K562 (cell line): Measurements from ENCODE around the gene ULBP2. TPM values are rescaled to one million over a fixed set of nuclear protein-coding genes. Genes with fewer than 3 reads are reported as not detected.

Experiments
- ATAC-seq: fragments of 200-7000 bp; cut with Tn5 transposase; 3 replicates; pipeline ENCODE4 v1.9.1; 2020; ENCODE audit warnings: moderate library complexity
- BruUV-seq: library from RNA; stranded (reverse); fragments of 400-500 nt; replicated peaks from 2 replicates; lab custom pipeline; 2021; lab: Mats Ljungman, UMichigan
- CTCF ChIA-PET: fragments of 300-600 bp; formaldehyde crosslinking; extraction: SDS; loops from one replicate; lab custom pipeline; 2021; ENCODE audit warnings: low intra/inter-chr PET ratio; lab: Yijun Ruan, JAX
- POLR2A ChIA-PET: fragments of 300-600, 350-650 bp; sonication (Branson Sonifier 250); formaldehyde crosslinking; extraction: SDS; loops from one replicate; lab custom pipeline; 2021; ENCODE audit warnings: antibody characterized with exemption, inconsistent platforms; lab: Yijun Ruan, JAX
- DNase-seq, 4 experiments: peaks; one replicate each; pipeline versions ENCODE4 v3.0.0 to v3.0.0-alpha.2; 2011 to 2018; ENCODE audit warnings: low spot score in 3 of 4, mixed read lengths in 3 of 4; ENCODE audit errors: extremely low read depth in 1 of 4
- FAIRE-seq: peaks from 2 replicates; lab custom pipeline; 2011; peaks lifted over from hg19 to GRCh38; lab: Jason Lieb, UNC
- H2AFZ ChIP-seq: 2 replicates; pipeline ENCODE4 v1.6.0; 2011; ENCODE audit warnings: low read depth, low read length, control low read depth, inconsistent platforms
- H3K27ac ChIP-seq: fragments of 200-600 bp; 3 replicates; pipeline ENCODE4 v1.8.0; 2011; ENCODE audit warnings: low read depth, mild to moderate bottlenecking, control low read depth, inconsistent platforms, low read length, moderate library complexity, mixed read lengths; ENCODE audit errors: extremely low read depth
- H3K27me3 ChIP-seq, 2 experiments: fragments of 300-600 bp in 1 of 2; 2 replicates in 1 of 2; 3 replicates in 1 of 2; pipeline versions ENCODE4 v1.6.0 to v1.8.0; 2011; ENCODE audit warnings: inconsistent platforms in 2 of 2, low read length in 2 of 2, mild to moderate bottlenecking in 1 of 2, mixed read lengths in 1 of 2, moderate library complexity in 1 of 2; ENCODE audit not compliant: control insufficient read depth in 2 of 2, insufficient read depth in 2 of 2
- H3K36me3 ChIP-seq: fragments of 300-600 bp; 3 replicates; pipeline ENCODE4 v1.8.0; 2011; ENCODE audit warnings: mild to moderate bottlenecking, low read length, inconsistent platforms; ENCODE audit not compliant: control insufficient read depth, insufficient read depth
- H3K4me1 ChIP-seq, 2 experiments: fragments of 200-600 bp in 1 of 2; replicated peaks in 1 of 2; 2 replicates in 1 of 2; 3 replicates in 1 of 2; pipeline versions ENCODE4 v1.5.1 to v1.8.0; 2011; ENCODE audit warnings: inconsistent platforms in 2 of 2, low read length in 2 of 2, mild to moderate bottlenecking in 1 of 2, mixed read lengths in 1 of 2, moderate library complexity in 1 of 2; ENCODE audit not compliant: control insufficient read depth in 2 of 2, insufficient read depth in 2 of 2
- H3K4me2 ChIP-seq: 2 replicates; pipeline ENCODE4 v1.6.1; 2011; ENCODE audit warnings: low read length, control low read depth, inconsistent platforms, mixed read lengths; ENCODE audit not compliant: insufficient read depth
- H3K4me3 ChIP-seq: fragments of 200-600 bp; sonication (generic), shearing (Covaris generic); 2 replicates; pipeline ENCODE4 v1.5.1; 2016; ENCODE audit warnings: control low read depth, inconsistent platforms
- H3K79me2 ChIP-seq: fragments of 200-600 bp; 3 replicates; pipeline ENCODE4 v1.8.0; 2011; ENCODE audit warnings: low read length, inconsistent platforms; ENCODE audit not compliant: control insufficient read depth, insufficient read depth
- H3K9ac ChIP-seq, 2 experiments: 2 replicates each; pipeline versions ENCODE4 v1.6.0 to v1.6.1; 2011; ENCODE audit warnings: low read depth in 2 of 2, low read length in 2 of 2, control low read depth in 1 of 2, inconsistent platforms in 1 of 2, mild to moderate bottlenecking in 1 of 2, mixed read lengths in 1 of 2; ENCODE audit not compliant: insufficient read depth in 1 of 2
- H3K9me1 ChIP-seq: one replicate; pipeline ENCODE4 v1.6.0; 2011; ENCODE audit warnings: inconsistent platforms, mild to moderate bottlenecking, low read length, moderate library complexity; ENCODE audit not compliant: control insufficient read depth, insufficient read depth
- H3K9me3 ChIP-seq: replicated peaks from 2 replicates; pipeline ENCODE4 v1.5.1; 2011; ENCODE audit warnings: low read depth, low read length, inconsistent platforms; ENCODE audit not compliant: control insufficient read depth, insufficient read depth
- H4K20me1 ChIP-seq: replicated peaks from 2 replicates; pipeline ENCODE4 v1.6.1; 2011; ENCODE audit warnings: low read length, inconsistent platforms, mixed read lengths; ENCODE audit not compliant: control insufficient read depth, insufficient read depth
- NFIX ChIP-seq: fragments of 250-450 bp; sonication (Bioruptor Pico); IDR thresholded peaks from 2 replicates; pipeline ENCODE4 v1.4.0; 2020; ENCODE audit warnings: low read depth, mild to moderate bottlenecking, moderate library complexity
- POLR2G ChIP-seq: fragments of 200-400 bp; formaldehyde crosslinking; IDR thresholded peaks from 2 replicates; pipeline ENCODE4 v1.6.1; 2017; ENCODE audit warnings: low read depth, mild to moderate bottlenecking, antibody characterized with exemption, low read length, moderate library complexity
- POLR3A ChIP-seq: IDR thresholded peaks from 2 replicates; pipeline ENCODE4 v1.6.1; 2011; ENCODE audit warnings: borderline replicate concordance, mild to moderate bottlenecking, moderate library complexity; ENCODE audit not compliant: insufficient read length, insufficient read depth; ENCODE audit errors: extremely low read depth
- WGBS: fragments of 100-300 bp; shearing (Covaris generic); methylation state at CpG from one replicate; pipeline ENCODE4 v1.1.6; 2016; ENCODE audit warnings: low coverage, mixed read lengths; ENCODE audit not compliant: insufficient coverage; ENCODE audit errors: missing lambda C conversion rate; 5-methylcytosine and 5-hydroxymethylcytosine counted together
- in situ Hi-C: fragments of 300-500 bp; cut with MboI; formaldehyde crosslinking; loops from 4 replicates; pipeline ENCODE4 v1.15.0; 2018; ENCODE audit warnings: inconsistent platforms, mixed read lengths
- intact Hi-C: fragments of 100-400 bp; cut with micrococcal nuclease; formaldehyde crosslinking; loops from 2 replicates; pipeline ENCODE4 v1.14.2; 2022
- polyA plus RNA-seq, 8 experiments: library from polyadenylated mRNA; depleted of rRNA in 4 of 8; stranded (reverse) in 5 of 8; unstranded in 3 of 8; fragments of >200 nt; fragmentation: Nextera tagmentation in 2 of 8; fragmentation: Illumina TruSeq in 1 of 8; extraction: Ambion mirVana in 2 of 8; extraction: Trizol in 1 of 8; gene quantifications; 2 replicates each; pipeline versions ENCODE4 v1.2.1 to v1.2.3, GENCODE V29; 2011 to 2014; ENCODE audit warnings: inconsistent platforms in 1 of 8, missing spikeins in 1 of 8
- total RNA-seq, 7 experiments: library from RNA; depleted of rRNA in 6 of 7; stranded (reverse); fragments of >200 nt in 6 of 7; fragmentation: Illumina TruSeq in 2 of 7; extraction: Trizol in 2 of 7; gene quantifications; 2 replicates each; pipeline versions ENCODE4 v1.2.1 to v1.2.3, GENCODE V29; 2011 to 2021; ENCODE audit warnings: low replicate concordance in 1 of 7
- TF ChIP-seq, protein P1 (sequence below): fragments of 450-650 bp; IDR thresholded peaks from 2 replicates; pipeline ENCODE4 v1.6.1; 2016; ENCODE audit warnings: mild to moderate bottlenecking, moderate library complexity

ULBP2 gene
- total and polyA plus RNA-seq, 9 of the 15 experiments (the other 6 are each of a cell fraction or from before 2014, with no cell fraction given), result 0.50 to 5.3 (median 1.2) TPM

GRCh38 chr6:149967591-149967990, 25.8 kb downstream of the ULBP2 start:
- ChIA-PET POLR2A (interaction anchor here (0.6 kb wide), 1 partner anchor 58 kb away, joined by 3 read pairs; no protein-coding TSS in a partner anchor), CTCF (no interaction called here)
- H3K27me3 ChIP-seq, result no peaks in the 10 kb centered on the region; a peak in 2 of 5 replicates
- no TSS peak for BruUV-seq
- DNase-seq, result no peak
- H3K36me3 ChIP-seq, result no peaks in the 10 kb centered on the region
- no peaks in the 10 kb centered on the region for H3K79me2 ChIP-seq
- no peak overlapping the region for H2AFZ ChIP-seq
- in situ Hi-C loops, result no loop called here
- H3K4me1 ChIP-seq, result peaks cover 9 to 20% of the 10 kb centered on the region in 2 experiments; a peak in 4 of 5 replicates
- no peak overlapping the region for H3K27ac ChIP-seq
- H3K9ac ChIP-seq, result no peak overlapping the region
- no peak overlapping the region for H3K4me3 ChIP-seq
- no peak for ATAC-seq
- no peaks in the 10 kb centered on the region for H3K9me1 ChIP-seq
- H3K9me3 ChIP-seq, result peaks cover 10% of the 10 kb centered on the region
- WGBS, result 29% methylated on average over 4 of the region's 4 CpGs
- intact Hi-C loops, result no loop called here
- no peak overlapping the region for H3K4me2 ChIP-seq
- FAIRE-seq, result no peak
- H4K20me1 ChIP-seq, result no peaks in the 10 kb centered on the region
- TF ChIP-seq POLR3A (no peak), NFIX (CRISPR knock-in tag) (no peak), POLR2G (no peak)
- TF ChIP-seq, protein P1, sequence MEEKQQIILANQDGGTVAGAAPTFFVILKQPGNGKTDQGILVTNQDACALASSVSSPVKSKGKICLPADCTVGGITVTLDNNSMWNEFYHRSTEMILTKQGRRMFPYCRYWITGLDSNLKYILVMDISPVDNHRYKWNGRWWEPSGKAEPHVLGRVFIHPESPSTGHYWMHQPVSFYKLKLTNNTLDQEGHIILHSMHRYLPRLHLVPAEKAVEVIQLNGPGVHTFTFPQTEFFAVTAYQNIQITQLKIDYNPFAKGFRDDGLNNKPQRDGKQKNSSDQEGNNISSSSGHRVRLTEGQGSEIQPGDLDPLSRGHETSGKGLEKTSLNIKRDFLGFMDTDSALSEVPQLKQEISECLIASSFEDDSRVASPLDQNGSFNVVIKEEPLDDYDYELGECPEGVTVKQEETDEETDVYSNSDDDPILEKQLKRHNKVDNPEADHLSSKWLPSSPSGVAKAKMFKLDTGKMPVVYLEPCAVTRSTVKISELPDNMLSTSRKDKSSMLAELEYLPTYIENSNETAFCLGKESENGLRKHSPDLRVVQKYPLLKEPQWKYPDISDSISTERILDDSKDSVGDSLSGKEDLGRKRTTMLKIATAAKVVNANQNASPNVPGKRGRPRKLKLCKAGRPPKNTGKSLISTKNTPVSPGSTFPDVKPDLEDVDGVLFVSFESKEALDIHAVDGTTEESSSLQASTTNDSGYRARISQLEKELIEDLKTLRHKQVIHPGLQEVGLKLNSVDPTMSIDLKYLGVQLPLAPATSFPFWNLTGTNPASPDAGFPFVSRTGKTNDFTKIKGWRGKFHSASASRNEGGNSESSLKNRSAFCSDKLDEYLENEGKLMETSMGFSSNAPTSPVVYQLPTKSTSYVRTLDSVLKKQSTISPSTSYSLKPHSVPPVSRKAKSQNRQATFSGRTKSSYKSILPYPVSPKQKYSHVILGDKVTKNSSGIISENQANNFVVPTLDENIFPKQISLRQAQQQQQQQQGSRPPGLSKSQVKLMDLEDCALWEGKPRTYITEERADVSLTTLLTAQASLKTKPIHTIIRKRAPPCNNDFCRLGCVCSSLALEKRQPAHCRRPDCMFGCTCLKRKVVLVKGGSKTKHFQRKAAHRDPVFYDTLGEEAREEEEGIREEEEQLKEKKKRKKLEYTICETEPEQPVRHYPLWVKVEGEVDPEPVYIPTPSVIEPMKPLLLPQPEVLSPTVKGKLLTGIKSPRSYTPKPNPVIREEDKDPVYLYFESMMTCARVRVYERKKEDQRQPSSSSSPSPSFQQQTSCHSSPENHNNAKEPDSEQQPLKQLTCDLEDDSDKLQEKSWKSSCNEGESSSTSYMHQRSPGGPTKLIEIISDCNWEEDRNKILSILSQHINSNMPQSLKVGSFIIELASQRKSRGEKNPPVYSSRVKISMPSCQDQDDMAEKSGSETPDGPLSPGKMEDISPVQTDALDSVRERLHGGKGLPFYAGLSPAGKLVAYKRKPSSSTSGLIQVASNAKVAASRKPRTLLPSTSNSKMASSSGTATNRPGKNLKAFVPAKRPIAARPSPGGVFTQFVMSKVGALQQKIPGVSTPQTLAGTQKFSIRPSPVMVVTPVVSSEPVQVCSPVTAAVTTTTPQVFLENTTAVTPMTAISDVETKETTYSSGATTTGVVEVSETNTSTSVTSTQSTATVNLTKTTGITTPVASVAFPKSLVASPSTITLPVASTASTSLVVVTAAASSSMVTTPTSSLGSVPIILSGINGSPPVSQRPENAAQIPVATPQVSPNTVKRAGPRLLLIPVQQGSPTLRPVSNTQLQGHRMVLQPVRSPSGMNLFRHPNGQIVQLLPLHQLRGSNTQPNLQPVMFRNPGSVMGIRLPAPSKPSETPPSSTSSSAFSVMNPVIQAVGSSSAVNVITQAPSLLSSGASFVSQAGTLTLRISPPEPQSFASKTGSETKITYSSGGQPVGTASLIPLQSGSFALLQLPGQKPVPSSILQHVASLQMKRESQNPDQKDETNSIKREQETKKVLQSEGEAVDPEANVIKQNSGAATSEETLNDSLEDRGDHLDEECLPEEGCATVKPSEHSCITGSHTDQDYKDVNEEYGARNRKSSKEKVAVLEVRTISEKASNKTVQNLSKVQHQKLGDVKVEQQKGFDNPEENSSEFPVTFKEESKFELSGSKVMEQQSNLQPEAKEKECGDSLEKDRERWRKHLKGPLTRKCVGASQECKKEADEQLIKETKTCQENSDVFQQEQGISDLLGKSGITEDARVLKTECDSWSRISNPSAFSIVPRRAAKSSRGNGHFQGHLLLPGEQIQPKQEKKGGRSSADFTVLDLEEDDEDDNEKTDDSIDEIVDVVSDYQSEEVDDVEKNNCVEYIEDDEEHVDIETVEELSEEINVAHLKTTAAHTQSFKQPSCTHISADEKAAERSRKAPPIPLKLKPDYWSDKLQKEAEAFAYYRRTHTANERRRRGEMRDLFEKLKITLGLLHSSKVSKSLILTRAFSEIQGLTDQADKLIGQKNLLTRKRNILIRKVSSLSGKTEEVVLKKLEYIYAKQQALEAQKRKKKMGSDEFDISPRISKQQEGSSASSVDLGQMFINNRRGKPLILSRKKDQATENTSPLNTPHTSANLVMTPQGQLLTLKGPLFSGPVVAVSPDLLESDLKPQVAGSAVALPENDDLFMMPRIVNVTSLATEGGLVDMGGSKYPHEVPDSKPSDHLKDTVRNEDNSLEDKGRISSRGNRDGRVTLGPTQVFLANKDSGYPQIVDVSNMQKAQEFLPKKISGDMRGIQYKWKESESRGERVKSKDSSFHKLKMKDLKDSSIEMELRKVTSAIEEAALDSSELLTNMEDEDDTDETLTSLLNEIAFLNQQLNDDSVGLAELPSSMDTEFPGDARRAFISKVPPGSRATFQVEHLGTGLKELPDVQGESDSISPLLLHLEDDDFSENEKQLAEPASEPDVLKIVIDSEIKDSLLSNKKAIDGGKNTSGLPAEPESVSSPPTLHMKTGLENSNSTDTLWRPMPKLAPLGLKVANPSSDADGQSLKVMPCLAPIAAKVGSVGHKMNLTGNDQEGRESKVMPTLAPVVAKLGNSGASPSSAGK, result no peak
